Natural killer cell (primary cell): ENCODE results near the gene PCDH12. TPM values are rescaled to one million over a fixed set of nuclear protein-coding genes. Genes with fewer than 3 reads are reported as not detected.

ENCODE experiments used
- ATAC-seq, 3 donors: fragments of 150-1000 bp in 2 of 3; fragments of 200-7000 bp in 1 of 3; cut with Tn5 transposase; 1 replicate in 1 of 3; 2 replicates in 2 of 3; pipeline ENCODE4 v1.10.0; 2021; ENCODE audit warnings: mild to moderate bottlenecking in 2 of 3, moderate library complexity in 2 of 3
- DNase-seq, 2 donors: peaks; one replicate each; pipeline versions ENCODE4 v3.0.0 to v3.0.0-alpha.2; 2013 to 2021; ENCODE audit warnings: mixed read lengths in 1 of 2
- H3K27ac ChIP-seq: one replicate; pipeline ENCODE4 v1.5.1; 2013; ENCODE audit warnings: mild to moderate bottlenecking, low read length
- H3K27me3 ChIP-seq: one replicate; pipeline ENCODE4 v1.6.1; 2013; ENCODE audit warnings: low read length; ENCODE audit not compliant: control insufficient read depth, insufficient read depth
- H3K36me3 ChIP-seq: one replicate; pipeline ENCODE4 v1.6.1; 2013; ENCODE audit warnings: low read length; ENCODE audit not compliant: control insufficient read depth, insufficient read depth
- H3K4me1 ChIP-seq: one replicate; pipeline ENCODE4 v1.6.1; 2013; ENCODE audit warnings: low read length; ENCODE audit not compliant: control insufficient read depth, insufficient read depth
- H3K4me3 ChIP-seq: one replicate; pipeline ENCODE4 v1.5.1; 2013; ENCODE audit warnings: low read length
- H3K9me3 ChIP-seq: one replicate; pipeline ENCODE4 v1.6.1; 2013; ENCODE audit warnings: low read length; ENCODE audit not compliant: control insufficient read depth, insufficient read depth
- H3K27ac Mint-ChIP-seq, 2 donors: one replicate each; pipeline ENCODE4 v1.8.0; 2022; ENCODE audit warnings: mild to moderate bottlenecking in 2 of 2, mixed read lengths in 2 of 2, moderate library complexity in 1 of 2
- H3K27me3 Mint-ChIP-seq, 2 donors: one replicate each; pipeline ENCODE4 v1.8.0; 2022; ENCODE audit warnings: low read depth in 2 of 2, mixed read lengths in 2 of 2
- H3K36me3 Mint-ChIP-seq: one replicate; pipeline ENCODE4 v1.8.0; 2022; ENCODE audit warnings: mixed read lengths
- H3K4me1 Mint-ChIP-seq, 2 donors: one replicate each; pipeline ENCODE4 v1.8.0; 2022; ENCODE audit warnings: mixed read lengths in 2 of 2
- H3K4me3 Mint-ChIP-seq: one replicate; pipeline ENCODE4 v1.8.0; 2022; ENCODE audit warnings: mild to moderate bottlenecking, moderate library complexity, mixed read lengths
- H3K9me3 Mint-ChIP-seq, 2 donors: one replicate each; pipeline ENCODE4 v1.8.0; 2022; ENCODE audit warnings: mixed read lengths in 2 of 2
- CTCF ChIP-seq: fragments of 200-600 bp; IDR thresholded peaks from one replicate; pipeline ENCODE4 v1.8.0; 2022; ENCODE audit warnings: antibody characterized with exemption
- WGBS: methylation state at CpG from one replicate; pipeline ENCODE4 v1.1.7; 2013; ENCODE audit warnings: missing lambda C conversion rate; ENCODE audit not compliant: insufficient coverage; 5-methylcytosine and 5-hydroxymethylcytosine counted together
- intact Hi-C: fragments of 100-400 bp; cut with micrococcal nuclease; formaldehyde crosslinking; loops from one replicate; pipeline ENCODE4 v1.14.2; 2022
- total RNA-seq, 4 donors: library from RNA; stranded (reverse); fragments of 120-200 nt in 1 of 4; gene quantifications; one replicate each; pipeline versions ENCODE4 v1.2.3 to v1.2.4, GENCODE V29; 2013 to 2022

The PCDH12 gene
- total RNA-seq, 3 donors from 2014 or later (not counting 1 experiment from before 2014, with no cell fraction given): 0.05 TPM; not detected in 2

- no peak overlapping the region for H3K4me3 Mint-ChIP-seq
- no peak for ATAC-seq
- no peak overlapping the region for H3K27ac ChIP-seq
Measured at GRCh38 chr5:141919218-141920119, 38.5 kb downstream of the PCDH12 start.

GRCh38 chr5:141917760-141918159, 40.2 kb downstream of the PCDH12 start:
- peaks cover 13% of the 10 kb centered on the region for H3K27me3 ChIP-seq
- Mint-ChIP-seq H3K4me1 (no peaks in the 10 kb centered on the region), H3K9me3 (no peaks in the 10 kb centered on the region), H3K36me3 (no peaks in the 10 kb centered on the region), H3K27ac (no peak overlapping the region), H3K4me3 (no peak overlapping the region), H3K27me3 (peaks cover 28 to 37% of the 10 kb centered on the region in 2 donors)
- no peaks in the 10 kb centered on the region for H3K36me3 ChIP-seq
- H3K9me3 ChIP-seq: no peaks in the 10 kb centered on the region
- no peak for TF ChIP-seq CTCF
- peaks cover 17% of the 10 kb centered on the region for H3K4me1 ChIP-seq
- no peak overlapping the region for H3K4me3 ChIP-seq
- ATAC-seq (no peak), DNase-seq (no peak)
- 73% methylated on average over 5 of the region's 5 CpGs for WGBS
- H3K27ac ChIP-seq: no peak overlapping the region
- intact Hi-C loops: no loop called here

More at GRCh38 chr5:141919218-141920119, 38.5 kb downstream of the PCDH12 start:
- Histone ChIP-seq H3K9me3 (no peaks in the 10 kb centered on the region), H3K4me3 (no peak overlapping the region), H3K4me1 (peaks cover 20% of the 10 kb centered on the region), H3K27me3 (peaks cover 2% of the 10 kb centered on the region), H3K36me3 (no peaks in the 10 kb centered on the region)
- Mint-ChIP-seq H3K4me1 (peaks cover 12% of the 10 kb centered on the region in 2 donors), H3K27me3 (peaks cover 19 to 25% of the 10 kb centered on the region in 2 donors), H3K9me3 (no peaks in the 10 kb centered on the region), H3K36me3 (no peaks in the 10 kb centered on the region), H3K27ac (no peak overlapping the region)
- no peak for TF ChIP-seq CTCF
- 94% methylated on average over 8 of the region's 8 CpGs for WGBS
- no peak for DNase-seq
- intact Hi-C loops: no loop called here

GRCh38 chr5:141916522-141916921, 41.5 kb downstream of the PCDH12 start:
- WGBS: 72% methylated on average over 2 of the region's 2 CpGs
- peaks cover 13% of the 10 kb centered on the region for H3K27me3 ChIP-seq
- no peak for DNase-seq
- no peaks in the 10 kb centered on the region for H3K36me3 ChIP-seq
- intact Hi-C loops: no loop called here
- no peak overlapping the region for H3K27ac ChIP-seq
- Mint-ChIP-seq H3K27ac (no peak overlapping the region), H3K36me3 (no peaks in the 10 kb centered on the region), H3K4me1 (no peaks in the 10 kb centered on the region), H3K4me3 (no peak overlapping the region), H3K9me3 (no peaks in the 10 kb centered on the region), H3K27me3 (peaks cover 30 to 44% of the 10 kb centered on the region in 2 donors)
- peaks cover 15% of the 10 kb centered on the region for H3K4me1 ChIP-seq
- no peak for ATAC-seq
- no peak overlapping the region for H3K4me3 ChIP-seq
- TF ChIP-seq CTCF: no peak
- H3K9me3 ChIP-seq: no peaks in the 10 kb centered on the region
